NCI-H2171 (cell line): ENCODE results near the gene CIAPIN1.

Experiments used
- DNase-seq: peaks from one replicate; lab custom pipeline; 2025; lab: John Stamatoyannopoulos, UW

CIAPIN1 gene

DNA sequence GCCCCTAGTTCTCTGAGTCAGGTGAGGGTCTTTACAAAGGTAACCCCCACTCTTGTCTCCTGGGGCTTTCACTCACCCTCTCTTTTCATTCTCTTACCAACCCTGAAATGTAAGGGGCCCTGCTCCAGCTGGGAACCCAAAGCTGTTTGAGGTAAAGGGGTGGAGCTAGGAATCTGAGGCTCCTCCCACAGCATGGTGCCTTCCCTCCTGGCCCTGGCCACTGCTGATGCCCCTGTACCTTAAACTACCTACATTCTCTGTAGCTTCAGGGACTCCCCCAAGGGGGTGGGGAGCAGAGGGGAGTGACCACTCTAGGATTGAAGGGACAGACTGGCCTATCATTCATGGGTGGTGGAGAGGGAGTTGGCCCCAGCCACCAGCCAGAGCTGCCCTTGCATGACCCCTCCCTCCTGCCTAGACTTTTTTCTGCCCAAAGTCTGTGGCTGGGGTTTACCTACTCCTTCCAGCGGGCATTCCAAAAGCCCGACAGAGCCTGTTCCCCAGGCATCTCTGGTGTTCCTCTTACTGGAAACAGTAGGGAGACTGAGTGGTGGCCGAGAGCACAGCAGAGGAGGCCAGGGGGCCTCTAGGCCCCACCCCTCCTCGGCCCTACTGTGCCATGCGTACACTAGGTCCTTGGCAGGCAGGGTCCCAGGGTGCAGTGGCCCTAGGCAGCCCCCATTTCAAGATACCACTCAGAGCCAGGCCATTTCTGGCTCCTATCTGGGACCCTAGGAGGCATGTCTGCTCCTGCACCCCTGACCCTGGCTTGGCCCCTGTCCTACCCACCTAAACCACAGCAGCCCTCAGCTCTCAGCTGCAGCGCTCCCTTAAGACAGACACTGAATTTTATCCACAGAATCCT, 29.6 kb upstream of the CIAPIN1 start:
- DNase-seq = no peak

DNA sequence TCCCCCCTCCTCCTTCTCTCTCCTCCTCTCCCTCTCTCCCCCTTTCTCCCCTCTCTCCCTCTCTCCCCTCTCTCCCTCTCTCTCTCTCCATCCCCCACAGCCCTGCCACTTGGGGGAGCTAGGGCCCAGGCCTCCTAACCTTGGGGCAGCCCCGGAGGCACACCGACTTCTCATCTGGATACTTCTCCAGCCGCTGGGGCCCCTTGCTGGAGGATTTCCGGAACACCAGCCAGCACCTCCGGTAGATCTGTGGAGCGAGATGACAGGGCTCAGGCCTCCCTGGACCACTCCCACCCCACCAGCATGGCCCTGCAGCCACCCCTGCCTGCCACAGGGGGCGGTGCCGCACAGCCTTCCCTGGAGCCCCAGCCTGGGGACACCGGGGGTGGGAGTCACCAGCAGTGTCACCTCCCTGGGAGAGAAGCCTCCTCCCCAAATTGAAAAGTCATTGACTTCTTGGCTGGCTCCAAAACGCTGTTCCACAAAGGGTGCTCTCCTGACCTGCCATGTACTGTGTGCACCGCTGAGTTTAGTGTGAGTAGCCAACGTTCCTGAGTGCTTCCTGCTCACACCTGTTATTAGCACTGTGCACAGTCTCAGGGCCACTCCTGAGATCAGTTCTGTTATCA, 28.6 kb upstream of the CIAPIN1 start:
- DNase-seq = no peak

DNA sequence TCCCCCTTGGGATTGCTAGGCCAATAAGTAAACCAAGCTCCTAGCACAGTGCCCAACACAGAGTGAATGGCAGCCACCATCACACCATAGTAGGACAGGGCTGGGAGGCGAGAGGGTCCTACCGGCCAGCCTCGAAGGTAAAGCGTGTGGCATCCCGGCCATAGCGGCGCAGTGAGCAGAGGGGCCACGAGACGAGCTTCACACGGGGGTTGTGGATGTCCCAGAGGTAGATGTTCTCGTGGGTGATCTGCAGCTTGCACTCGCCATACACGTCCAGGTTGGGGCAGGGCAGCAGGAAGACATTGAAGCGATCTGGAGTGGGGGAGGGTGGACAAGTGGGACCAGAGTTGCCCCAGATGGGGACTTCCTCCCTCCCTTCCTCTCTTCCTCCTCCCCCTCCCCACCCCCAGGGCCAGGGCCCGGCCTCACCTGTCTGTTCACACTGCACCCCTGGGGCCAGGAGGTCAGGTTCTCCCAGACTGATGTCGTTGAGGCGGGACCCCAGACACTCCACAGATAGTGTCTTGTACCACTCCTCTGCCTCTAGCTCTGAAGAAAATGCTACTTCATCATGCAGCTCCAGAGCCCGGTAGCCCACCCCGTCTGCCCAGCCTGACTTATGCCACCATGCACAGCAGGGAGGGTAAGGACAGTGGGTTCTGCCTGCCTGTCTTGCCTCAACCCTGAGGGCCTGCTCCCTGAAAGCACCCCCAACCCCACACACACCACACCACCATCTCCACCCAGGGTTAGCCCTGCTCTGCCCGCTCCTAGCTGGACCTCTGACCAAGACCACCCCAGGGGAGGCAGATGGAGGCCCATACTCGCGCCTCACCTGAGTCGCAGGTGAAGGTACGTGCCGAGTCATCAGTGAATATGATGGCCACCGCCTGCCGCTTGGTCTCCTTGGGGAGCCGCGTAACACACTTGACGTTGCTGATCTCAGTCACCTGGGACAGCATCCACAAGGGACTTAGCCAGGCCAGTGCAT, 27.8 kb upstream of the CIAPIN1 start:
- no peak for DNase-seq

DNA sequence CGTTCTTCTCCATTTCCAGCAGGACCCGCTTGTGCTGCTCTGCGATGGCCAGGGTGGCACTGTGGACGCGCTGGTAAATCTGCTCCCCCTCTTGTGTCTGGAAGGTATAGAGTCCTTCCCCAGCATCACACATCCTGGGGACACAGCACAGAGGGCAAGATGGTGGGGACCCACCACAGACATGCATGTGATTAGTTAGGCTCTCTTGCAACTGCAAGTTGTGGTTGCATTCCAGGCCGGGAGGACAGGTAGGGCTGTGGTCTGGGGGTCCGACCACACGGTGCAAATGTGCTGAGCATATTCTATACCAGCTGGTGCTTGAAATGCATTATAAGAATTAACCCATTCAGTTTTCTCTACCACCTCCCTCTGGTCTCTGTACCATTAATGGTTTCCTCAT, 26.7 kb upstream of the CIAPIN1 start:
- no peak for DNase-seq

DNA sequence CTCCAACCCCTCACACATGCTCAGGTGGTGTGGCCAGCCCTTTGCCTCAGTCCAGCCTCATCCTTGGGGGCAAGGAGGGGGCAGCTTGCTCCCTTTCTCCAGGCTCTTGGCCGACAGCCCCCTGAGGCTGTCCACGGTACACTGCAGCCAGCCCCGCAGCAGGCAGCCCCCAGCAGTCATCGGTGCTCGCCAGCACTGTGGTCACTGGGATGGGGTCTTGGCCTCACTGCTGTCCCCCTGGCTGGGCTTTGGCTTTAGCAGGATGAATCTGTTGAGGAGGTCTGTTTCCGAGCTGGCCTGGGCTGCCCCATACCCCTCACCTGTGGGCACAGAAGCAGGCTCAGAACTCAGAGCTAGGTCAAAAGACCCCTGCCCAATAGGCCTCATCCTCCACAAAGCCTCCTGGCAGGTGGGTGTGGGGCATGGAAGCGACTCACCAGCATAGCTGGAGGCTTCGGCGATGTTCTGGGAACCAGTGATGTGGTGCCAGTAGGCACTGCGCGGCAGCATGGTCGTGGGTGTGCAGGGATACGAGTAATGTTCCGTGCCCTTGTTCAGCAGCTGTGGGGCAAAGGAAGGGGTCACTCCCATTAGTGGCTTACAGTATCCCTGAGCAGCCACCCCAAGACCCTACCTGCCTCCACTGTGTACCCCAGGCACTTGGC, 26.1 kb upstream of the CIAPIN1 start:
- no peak for DNase-seq

DNA sequence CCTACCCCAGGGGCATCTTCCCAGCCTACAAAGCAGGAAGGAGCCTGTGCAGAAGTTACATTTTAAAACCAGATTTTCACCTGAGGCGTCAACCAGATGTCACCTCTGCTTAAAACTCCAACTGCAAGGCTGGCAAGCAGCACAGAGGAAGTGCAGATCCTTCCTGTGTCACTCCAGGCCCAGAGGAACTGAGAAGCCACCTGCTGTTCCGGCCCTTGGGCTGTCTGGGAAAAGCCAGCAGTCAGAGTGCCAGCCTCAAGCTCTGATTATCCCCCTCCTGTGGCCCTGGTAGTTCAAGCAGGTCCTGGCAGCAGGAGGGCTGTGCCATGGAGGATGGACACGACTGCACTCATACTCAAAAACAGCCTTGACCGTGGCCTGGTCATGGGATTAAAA, 25.5 kb upstream of the CIAPIN1 start:
- no peak for DNase-seq

DNA sequence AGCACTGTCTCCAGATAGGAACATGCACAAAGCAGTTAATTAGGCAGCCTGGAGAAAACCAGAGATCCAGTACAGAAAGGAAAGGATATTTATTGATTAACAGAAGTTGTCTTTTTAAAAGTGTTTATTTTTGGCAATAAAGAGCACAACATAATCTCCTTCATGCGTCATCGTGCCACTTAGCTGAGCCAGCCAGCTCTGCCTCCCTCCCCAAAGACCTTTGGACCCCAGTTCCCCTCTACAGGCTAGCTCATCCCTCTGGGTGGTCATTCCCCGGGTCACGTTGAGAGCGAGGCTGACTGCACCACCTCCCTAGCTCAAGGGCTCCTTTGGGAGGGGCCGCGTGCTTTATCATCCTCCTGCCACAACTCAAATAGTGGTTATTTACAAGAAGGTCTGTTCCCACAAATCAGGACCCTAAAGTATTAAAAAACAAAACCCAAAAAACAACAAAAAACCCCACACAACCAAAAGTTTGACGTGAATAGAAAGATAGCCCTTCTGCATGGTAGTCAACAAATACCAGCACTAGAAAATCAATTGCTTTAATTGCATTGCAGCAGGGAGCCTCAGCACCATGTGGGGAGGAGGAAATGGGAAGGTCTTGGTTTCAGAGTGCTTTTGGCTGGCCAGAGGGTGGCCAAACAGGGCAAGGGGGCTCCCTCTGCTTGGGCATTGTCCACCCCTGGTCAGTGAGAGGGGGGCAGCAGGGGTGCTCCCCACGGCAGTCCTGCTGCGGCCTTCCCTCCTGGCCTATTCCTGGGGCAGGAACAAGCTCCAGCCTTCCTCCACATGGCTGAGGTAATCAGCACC, 24.9 kb upstream of the CIAPIN1 start:
- DNase-seq = no peak

DNA sequence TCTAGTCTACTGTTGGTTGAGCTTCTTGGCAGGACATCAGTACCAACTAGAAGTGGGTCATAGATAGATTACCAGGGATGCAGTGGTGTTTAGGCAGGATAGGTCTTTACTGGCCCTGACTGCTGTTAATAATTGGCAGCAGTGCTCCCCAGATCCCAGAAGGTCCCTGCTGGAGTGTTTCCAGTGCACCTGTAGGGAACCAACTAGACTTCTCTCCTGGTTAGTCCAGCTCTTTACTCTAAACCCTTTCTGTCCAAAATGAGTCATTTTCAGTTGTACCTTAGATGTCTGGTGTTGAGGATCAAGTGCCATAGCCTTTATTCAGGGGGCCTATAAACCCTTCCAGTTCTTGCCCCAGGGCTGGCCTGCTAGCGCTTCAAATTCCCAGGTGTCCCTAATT, 24.0 kb upstream of the CIAPIN1 start:
- DNase-seq = no peak

DNA sequence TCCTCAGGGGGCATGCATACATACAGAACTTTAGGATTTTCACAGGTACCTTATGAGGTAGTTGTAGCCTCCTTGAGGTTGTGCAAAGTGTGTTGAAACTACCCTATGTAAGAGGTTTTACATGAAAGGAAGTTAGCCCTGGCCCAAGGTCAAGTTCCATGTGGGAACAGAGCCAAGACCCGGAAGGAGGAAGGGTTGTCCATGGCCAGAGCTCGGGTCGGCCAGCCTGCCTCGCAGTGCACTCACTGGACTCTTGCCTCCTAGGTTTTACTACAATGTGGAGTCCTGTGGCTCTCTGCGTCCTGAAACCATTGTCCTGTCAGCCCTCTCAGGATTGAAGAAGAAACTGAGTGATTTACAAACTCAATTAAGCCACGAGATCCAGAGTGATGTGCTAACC, 23.5 kb upstream of the CIAPIN1 start:
- no peak for DNase-seq

DNA sequence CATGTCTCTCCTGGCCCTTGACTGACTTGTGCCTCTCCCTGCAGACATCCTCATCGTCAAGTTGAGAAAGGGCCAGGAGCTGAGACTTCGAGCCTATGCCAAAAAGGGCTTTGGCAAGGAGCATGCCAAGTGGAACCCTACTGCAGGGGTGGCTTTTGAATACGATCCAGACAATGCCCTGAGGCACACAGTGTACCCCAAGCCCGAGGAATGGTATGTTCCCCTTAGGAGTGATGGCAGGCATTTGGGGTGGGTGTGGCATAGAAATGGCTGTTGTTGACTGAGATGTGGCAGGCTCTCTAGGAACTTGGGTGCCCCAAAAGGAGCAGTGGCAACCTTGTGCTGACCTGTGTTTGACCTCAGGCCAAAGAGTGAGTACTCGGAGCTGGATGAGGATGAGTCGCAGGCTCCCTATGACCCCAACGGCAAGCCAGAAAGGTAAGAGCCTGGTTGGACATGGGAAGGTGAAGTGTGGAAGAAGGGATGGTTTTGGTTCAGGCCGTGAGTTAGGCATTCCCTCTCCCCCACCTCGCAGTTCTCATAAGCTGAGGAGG, 22.8 kb upstream of the CIAPIN1 start:
- DNase-seq = no peak

DNA sequence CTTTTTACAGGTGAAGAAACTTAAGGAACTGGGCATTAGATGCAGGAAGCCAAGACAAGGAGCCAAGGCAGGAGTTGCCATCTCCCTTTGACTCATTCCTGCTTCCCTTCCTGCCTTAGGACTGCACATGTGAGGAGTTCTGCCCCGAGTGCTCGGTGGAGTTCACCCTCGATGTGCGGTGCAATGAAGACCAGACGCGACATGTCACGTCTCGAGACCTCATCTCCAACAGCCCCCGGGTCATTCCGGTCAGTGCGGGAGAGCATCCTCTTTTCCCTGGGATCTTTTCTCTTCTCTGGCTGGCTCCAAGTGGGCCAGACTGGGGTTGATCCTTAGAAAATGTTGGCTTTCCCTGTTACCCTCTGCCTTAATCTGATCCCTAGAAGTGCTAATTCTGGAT, 21.9 kb upstream of the CIAPIN1 start:
- no peak for DNase-seq

DNA sequence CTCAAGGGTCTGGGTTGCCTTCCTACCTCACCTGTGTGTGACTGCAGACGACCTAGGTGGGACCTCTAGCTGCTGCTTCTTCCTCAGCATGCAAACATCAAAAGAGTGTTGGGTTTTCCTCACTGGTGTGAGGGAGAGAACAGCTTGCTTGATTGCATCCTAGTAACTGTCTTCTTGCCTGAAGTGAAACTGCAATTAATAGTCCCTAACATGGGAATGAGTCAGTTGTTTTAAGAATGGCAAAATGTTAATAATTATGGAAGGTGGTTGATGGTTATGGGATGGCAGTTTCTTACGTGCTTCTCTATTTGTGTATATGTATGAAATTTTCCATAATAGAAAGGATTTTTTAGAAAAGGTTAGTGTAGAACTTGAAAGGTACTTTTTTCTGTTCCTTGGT, 21.2 kb upstream of the CIAPIN1 start:
- DNase-seq = no peak

DNA sequence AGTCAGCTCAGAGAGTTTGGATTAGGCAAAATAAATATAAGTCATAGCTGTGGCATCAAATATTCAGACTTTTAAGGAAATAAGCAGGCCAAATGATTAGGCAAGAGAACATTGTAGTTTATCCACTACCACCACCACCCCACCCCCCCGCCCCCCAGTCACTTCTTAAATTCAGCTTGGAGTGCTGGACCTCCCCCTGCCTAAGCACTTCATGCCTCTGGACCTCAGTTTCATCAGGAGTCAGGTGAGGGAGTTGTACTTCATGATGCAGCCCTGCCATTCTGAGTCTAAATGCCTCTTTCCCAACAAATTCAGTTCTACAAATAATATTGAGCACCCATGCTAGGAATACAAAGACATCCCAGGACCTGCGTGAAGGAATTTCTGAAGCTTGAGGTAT, 17.3 kb upstream of the CIAPIN1 start:
- DNase-seq = no peak

DNA sequence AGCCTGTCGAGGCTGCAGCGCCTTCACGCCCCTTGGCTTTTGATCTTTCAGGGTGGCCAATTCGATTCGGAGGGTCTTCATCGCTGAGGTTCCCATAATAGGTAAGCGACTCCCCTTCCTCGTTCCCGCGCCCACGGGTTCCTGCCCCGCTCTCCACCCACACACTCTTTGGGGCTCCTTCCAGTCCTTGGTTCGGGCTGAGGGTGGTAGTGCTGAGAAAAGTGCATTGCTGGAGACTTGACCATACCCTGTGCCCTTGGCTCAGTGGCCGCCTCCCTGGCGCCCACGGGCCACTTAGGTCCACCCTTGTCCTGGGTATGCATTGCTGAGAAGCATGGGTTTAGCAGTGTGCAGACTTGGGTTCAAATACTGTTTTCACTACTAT, 15.8 kb upstream of the CIAPIN1 start:
- DNase-seq = no peak

DNA sequence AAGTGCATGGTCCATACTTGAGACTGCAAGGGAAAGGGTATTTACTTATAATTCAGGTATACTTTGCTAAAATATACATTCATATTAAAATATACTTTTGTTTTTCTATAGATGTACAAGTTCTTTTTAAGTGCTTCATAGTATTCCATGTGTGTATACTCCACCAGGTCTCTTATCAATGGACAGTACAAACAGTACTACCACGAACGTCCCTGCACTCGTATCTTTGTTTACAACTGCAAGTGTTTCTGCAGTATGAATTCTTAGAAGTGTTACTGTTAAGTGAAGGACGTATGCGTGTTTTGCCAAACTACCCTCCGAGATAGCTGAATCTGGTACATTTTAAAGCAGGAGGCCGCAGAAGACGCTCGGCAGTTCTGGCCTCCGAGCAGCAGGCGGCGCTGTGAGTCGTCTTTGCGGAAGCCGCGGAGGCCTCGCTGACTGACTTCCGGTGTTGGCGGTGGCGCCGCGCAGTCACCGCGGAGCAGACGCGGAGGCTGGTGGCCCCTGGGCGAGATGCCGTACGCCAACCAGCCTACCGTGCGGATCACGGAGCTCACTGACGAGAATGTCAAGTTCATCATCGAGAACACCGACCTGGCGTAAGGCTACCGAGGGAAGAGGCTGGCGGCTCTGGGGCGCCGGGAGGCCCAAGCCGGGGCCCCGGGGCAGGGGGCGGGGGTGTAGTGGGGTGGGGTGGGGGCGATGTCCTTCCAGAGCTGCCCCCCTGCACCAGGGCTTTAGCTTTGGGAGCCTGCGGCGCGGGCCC, 15.2 kb upstream of the CIAPIN1 start, which contains the start of gene POLR2C:
Gene POLR2C, plus strand, starts transcription at position 471 of the 769 bp plus-strand sequence. Its CDS starts 46 bp downstream, at position 517.
- peak; percentile 83 for DNase-seq

DNA sequence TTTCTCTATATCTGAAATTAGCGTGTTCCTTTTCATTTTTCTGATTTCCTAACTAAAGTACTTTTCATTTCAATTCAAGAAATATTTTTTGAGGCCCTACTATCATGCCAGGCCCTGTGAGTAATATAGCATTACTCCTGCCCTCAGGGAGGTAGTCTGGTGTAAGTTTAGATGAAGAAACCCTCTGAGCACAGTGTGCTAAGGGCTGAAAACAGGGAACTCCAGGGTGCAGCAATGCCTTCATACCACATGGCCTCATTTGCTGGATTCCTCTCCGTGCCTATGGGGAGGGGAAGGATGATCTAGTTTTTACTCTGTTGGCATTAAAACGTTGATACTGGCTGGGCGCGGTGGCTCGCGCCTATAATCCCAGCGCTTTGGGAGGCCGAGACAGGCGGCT, 4.8 kb upstream of the CIAPIN1 start:
- DNase-seq = no peak

DNA sequence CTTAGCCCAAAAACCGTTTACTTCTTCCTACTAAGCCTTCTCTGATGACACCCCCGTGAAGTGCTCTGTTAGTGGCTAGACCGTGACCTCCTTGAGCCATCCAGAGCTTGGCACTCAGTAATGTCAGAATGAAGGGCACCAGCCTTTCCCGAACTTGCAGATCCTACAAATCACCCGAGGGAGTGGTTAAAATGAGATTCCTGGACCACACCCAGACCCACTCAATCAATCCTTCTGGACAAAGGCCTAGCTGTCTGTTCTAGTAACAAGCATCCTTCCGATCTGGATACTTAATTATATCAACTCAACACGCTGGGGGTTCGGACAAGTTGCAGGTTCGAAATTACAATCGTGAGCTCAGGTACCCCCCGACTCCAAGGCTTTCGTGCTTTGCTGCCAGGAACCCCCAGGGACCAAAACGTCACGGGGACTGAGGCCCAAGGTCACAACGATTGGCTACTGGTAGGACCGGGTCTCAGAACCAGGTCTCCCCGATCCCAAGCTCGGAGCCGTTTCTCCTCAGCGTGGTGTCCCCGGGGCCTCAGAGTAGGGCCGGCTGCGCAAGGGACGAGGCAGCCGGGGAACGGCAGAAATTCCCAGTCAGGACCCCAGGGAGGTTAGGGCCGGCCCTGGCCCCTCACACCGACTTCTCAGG, 527 bp downstream of the CIAPIN1 start:
- DNase-seq = peak; percentile 42

DNA sequence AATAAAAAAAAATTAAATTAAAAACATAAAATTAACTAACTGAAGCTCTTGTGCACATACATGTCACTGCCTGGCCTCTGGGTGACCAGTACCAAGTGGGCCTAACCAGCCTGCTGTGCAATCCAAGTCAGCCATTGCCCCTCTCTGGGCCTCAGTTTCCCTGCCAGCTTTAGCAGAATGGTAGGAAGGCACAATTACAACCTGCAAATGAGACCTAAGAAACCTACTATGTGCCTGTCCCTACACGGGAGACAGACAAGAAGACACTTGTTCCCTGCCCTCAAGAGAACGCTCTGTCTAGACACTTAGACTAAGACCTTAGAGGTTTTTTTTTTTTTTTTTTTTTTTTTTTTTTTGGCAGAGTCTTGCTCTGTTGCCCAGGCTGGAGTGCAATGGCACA, 1.7 kb downstream of the CIAPIN1 start:
- no peak for DNase-seq

DNA sequence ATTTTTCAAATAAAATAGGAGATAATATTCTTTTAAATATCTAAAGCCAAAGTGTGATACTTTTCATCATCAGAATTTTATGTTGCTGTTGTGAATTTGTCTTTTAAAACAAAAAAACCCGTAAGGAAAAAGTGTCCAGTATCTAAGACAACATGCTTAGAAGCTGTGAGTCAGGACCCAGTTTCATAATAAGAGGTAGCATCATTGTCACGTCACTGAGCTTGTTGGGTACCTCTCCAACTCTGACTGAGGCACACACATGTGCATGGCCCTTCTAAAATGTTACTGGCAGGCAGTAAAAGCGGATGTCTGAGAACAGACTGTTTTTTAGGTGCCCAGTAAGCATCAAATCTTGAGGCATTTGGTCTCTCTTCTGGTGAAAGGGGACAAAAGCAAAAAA, 2.5 kb downstream of the CIAPIN1 start:
- no peak for DNase-seq
